HG03469 (cell line): ENCODE data around the gene STARD10.

Experiments used
- ATAC-seq: cut with Tn5 transposase; IDR thresholded peaks from one replicate; pipeline ENCODE4 v1.9.1; 2021; ENCODE audit warnings: mild to moderate bottlenecking, moderate library complexity, moderate number of reproducible peaks; ENCODE audit not compliant: unreplicated experiment

The STARD10 gene

DNA sequence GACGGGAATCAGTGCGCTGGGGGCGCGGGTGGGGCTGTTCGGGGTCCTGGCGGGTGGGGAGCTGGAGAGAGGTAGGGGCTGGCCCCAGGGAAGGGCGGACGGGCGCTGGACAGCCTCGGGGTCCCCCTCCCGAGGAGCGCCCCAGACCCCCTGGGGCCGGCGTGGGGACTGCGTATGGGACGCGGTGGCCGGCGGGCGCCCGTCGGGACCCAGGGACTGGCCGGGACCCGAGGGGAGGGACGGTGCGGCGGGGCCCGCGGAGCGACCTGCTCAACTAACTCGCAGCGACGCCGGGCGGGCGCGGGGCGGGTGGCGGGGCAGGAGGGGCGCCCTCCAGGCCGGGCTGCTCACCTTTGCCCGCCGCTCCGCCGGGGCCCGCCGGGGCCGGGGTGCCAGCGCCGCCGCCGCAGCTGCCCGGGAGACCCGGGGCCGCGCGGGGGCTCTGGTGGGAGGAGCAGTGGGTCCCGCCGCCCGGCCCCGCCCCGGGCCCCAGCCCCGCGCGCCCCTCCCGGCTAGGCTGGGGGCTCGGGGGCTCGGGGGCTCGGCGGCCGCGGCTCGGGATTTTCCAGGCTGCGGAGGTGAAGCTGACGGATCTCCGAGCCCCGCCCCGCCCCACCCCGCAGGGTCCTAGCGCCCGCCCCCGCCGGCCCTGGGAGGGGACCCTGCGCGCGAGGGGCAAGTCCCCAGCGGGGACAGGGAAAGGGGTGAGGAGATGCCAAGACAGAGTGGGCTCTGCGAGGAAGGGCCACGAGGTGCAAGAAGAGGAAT, 12.3 kb downstream of the STARD10 start:
- ATAC-seq, result no peak

- ATAC-seq, result no peak
These were observed 12.9 kb downstream of the STARD10 start for GRCh38 chr11:72781063-72781312.

- ATAC-seq, result no peak
These were observed 13.4 kb downstream of the STARD10 start for GRCh38 chr11:72780296-72781062.

DNA sequence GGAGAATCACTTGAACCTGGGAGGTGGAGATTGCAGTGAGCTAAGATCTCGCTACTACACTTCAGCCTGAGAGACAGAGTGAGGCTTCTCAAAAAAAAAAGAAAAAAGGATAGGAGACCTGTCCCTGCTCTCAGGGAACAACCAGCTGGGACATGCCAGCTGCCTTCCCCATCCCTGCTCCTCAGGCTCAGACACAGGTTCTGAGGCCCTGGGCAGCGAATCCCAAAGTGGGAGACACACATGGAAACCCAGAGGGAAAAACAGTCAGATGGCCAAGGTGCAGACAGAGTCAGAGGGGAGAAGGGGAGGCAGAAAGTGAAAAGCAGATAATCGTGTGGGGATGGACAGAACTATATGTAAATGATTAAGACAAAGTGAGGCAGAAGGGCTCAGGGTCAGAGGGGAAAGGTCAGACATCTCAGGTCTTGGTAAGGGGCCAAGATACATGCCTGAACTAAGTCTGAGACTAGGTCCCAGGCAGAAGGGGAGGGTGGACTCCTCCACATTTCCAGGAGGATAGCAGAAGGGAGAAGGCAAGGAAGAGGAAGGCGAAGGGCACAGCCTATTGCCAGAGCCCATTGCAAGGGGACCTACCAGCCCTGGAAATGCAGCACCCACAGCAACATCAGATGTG, 14.2 kb downstream of the STARD10 start:
- ATAC-seq, result no peak

GRCh38 chr11:72778535-72779494, 15.0 kb downstream of the STARD10 start:
- ATAC-seq, result no peak

DNA sequence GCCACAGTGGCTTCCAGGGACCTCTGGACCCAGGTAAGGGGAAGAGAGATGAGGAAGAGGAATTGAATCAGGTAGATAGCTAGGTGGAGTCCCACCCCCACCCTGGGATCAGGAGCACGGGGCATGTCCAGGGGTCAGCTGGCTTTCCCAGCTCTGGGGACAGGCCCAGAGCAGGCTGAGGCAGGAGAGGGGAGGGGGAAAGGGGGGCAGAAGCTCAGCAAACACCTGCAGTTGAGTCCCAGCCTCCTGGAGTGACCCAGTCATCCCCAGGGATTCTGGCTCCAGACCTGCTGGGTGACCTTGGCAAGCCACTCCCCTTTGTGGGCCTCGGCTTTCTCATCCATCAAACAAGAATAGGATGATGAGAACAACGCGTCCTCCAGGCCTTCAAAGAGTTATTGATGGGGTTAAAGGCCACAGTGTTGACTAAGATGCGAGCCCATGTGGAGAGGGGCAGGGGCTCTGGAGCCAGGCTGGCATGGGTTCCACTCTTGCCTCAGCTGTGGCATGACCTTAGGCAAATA, 16.0 kb downstream of the STARD10 start:
- no peak for ATAC-seq

DNA sequence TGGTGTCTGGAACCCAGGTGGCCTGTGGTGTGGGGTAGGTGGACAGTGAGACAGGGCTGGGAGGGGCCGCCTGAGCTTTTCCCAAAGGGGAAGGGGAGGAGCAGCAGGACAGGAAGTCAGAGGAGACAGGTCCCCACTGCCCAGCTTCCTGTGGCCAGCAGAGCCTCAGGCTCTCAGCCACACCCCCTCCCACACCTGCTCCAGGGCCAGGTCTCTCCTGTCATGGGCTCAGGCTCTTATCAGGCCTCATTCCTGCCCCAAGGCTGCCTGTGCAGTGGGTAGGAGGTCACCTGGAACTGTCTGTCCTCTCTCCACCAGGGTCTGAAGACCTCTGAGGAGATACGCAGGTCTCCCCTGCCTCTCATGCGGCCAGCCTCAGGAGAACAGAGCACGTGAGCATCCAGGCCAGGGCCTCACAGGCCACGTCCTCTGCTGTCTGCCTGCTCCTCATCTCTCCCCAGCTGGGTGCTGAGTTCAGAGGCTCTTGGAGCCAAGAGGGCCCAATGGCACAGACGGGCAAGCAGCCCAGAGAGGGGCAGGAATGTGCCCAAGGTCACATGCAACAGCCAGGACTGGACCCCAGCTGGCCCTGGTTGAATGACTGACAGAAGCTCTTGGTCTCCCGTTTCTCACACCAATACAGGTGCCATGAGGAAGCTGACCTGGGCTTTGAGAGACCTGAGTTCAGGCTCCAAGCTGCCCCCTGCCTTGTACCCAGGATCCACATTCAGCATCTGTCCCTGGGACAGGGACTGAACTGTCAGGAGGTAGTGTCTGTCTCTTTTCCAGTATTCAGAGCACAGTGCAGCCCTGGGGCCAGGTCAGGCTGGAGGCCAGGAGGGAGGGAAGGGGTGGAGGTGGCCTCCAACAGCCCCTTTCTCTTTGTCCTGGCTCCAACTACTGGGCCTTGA, 16.7 kb downstream of the STARD10 start:
- ATAC-seq, result no peak

DNA sequence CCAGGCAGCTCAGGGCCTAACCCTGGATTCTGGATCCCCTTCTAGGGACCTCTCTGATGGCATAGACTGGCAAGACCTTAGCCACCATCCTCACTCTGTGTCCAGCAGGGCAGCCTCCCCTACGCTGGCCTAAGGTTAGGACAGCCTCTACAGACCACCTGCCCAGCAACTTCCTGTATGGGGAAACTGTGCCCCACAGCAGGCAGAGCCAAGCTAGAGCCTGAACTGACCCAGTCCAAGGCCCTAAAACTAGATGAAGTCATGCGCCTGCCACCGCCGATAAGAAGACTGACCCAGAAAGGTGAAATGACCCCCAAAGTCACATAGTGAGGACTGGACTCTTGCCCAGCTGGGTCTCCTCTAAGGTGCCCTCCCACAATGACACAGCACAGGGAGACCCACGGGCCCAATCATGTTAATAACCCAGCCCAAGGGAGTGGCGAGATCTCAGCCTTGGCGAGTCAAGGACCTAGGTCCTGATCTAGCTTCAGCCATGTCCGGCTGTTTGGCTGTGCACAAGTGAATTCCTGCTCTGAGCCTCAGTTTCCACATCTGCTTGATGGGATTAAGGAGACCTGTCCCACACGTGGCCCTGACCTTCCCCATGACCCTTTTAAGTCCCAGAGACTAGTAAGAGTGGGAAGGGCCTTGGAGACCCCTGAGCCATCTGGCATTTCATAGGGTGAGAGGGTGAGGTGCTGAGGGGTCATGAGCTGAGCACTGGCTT, 17.6 kb downstream of the STARD10 start:
- no peak for ATAC-seq

- no peak for ATAC-seq
These were observed 18.3 kb downstream of the STARD10 start for GRCh38 chr11:72775288-72776110.

DNA sequence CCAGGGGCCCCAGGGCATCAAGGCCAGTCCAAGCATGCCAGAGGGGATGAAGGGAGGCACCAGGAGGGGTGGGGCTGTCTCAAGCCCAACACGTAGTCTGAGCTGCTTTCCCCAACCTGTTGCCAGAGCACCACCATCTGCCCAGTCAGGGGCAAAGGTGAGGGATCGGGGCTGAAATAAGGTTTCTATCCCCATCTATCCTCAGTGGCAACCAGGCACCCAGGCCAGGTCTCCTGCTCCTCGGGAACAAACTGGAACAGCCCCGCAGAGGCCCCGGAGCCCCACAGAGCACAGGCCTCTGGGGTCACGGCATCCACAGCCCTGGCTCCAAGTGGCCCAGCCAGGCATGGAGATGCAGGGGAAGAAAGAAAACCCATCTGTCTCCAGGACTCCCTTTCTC, 19.3 kb downstream of the STARD10 start:
- no peak for ATAC-seq

- ATAC-seq, result no peak
These were observed 20.2 kb downstream of the STARD10 start for GRCh38 chr11:72773696-72774095.

DNA sequence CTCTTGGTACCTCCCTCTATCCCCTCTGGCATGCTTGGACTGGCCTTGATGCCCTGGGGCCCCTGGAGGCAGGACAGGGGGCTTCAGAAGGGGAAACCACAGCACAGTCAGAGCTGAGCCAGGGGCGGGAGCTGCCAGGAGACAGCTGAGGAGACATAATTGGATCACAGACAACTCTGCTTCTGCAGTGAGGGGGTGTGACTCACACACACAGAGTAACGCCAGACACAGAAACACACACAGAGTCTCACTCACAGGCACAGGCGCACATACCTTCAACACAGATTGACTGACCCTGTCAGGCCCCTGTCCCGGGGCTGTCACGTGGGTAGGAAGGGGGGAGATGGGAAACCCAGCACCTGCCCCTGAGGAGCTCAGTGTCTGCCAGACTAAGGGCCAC, 20.6 kb downstream of the STARD10 start:
- no peak for ATAC-seq

DNA sequence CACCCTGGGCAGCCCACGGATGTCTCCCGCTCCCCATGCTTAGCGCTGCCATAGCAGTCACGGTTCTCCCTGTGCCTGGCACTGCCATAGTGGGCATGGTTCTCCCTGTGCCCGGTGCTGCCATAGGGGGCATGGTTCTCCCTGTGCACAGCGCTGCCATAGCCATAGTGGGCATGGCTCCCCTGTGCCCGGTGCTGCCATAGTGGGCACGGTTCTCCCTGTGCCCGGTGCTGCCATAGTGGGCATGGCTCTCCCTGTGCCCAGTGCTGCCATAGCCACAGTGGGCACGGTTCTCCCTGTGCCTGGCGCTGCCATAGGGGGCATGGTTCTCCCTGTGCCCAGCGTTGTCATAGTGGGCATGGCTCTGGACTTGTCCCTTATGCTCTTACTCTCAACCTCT, 21.8 kb downstream of the STARD10 start:
- ATAC-seq, result no peak

- no peak for ATAC-seq
These were observed 22.3 kb downstream of the STARD10 start for GRCh38 chr11:72771507-72771906.

DNA sequence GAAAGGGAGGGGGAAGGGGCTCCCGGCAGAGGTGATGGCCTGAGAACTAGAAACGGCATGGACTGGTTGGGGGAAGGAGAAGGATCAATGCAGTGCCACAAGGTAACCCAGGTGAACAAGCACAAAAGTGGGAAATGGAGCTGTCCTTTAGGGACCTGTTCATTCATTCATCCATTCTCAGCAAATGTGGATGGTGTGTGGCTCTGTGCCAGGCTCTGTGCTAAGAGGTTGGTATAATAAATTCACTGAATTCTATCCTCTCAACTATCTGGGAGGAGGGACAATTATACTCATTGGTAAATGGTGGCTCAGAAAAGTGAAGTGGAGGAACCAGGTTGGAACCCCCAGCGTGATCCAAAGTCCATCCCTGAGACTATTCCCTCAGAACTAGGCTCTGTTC, 23.0 kb downstream of the STARD10 start:
- no peak for ATAC-seq

- no peak for ATAC-seq
These were observed 24.2 kb downstream of the STARD10 start for GRCh38 chr11:72769680-72770079.

DNA sequence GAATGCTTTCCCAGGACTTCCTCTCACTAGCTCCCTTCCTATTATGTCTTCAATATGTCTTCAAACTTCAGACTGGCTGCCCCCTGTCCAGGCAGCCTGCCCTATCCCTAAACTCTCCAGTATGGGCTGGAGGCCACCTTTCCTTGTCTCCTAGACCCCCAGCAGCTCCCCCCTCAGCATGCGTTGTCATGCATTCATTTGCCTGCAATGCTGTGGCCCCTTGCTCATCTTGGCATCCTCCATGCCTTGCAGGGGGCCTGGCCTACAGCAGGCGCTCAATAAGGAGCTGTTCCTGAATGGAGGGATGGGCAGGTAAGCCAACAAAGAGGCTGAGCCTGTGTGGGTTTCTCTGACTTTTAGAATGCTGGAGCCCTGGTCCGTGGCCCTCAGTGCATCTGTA, 25.3 kb downstream of the STARD10 start:
- no peak for ATAC-seq
